CD4-positive, alpha-beta T cell (primary cell): ENCODE results near the gene KCNB1. TPM values are rescaled to one million over a fixed set of nuclear protein-coding genes. Genes with fewer than 3 reads are reported as not detected.

Experiments
- ATAC-seq: fragments of 200-7000 bp; cut with Tn5 transposase; one replicate; pipeline ENCODE4 v1.10.0; 2022; ENCODE audit warnings: mild to moderate bottlenecking; ENCODE audit not compliant: poor library complexity
- CTCF ChIA-PET: fragments of 350-600 bp; sonication (Branson Sonifier 250); formaldehyde crosslinking; loops from one replicate; lab custom pipeline; 2021; ENCODE audit warnings: antibody characterized with exemption, inconsistent platforms; lab: Charles Lee
- POLR2A ChIA-PET: fragments of 350-600 bp; sonication (Branson Sonifier 250); formaldehyde crosslinking; loops from one replicate; lab custom pipeline; 2021; ENCODE audit warnings: antibody characterized with exemption, inconsistent platforms; lab: Charles Lee
- DNase-seq, 14 experiments: peaks; one replicate each; pipeline ENCODE4 v3.0.0-alpha.2; 2013 to 2020; ENCODE audit warnings: mixed read lengths in 2 of 14
- H3K27ac ChIP-seq, 2 donors: one replicate each; pipeline versions ENCODE4 v1.5.1 to v1.7.0; 2013; ENCODE audit warnings: low read length in 2 of 2, low read depth in 1 of 2, mild to moderate bottlenecking in 1 of 2
- H3K27me3 ChIP-seq, 2 experiments: 1 replicate in 1 of 2; 2 replicates in 1 of 2; pipeline versions ENCODE4 v1.6.1 to v1.7.0; 2013; ENCODE audit warnings: low read length in 2 of 2, control low read depth in 1 of 2, mild to moderate bottlenecking in 1 of 2, moderate library complexity in 1 of 2; ENCODE audit not compliant: insufficient read depth in 2 of 2, control insufficient read depth in 1 of 2
- H3K36me3 ChIP-seq: one replicate; pipeline ENCODE4 v1.6.1; 2013; ENCODE audit warnings: low read length, control low read depth; ENCODE audit not compliant: insufficient read depth
- H3K4me1 ChIP-seq: one replicate; pipeline ENCODE4 v1.6.1; 2013; ENCODE audit warnings: low read length, control low read depth; ENCODE audit not compliant: insufficient read depth
- H3K4me3 ChIP-seq: one replicate; pipeline ENCODE4 v1.5.1; 2013; ENCODE audit warnings: mild to moderate bottlenecking, low read length, moderate library complexity
- H3K9me3 ChIP-seq, 2 experiments: 1 replicate in 1 of 2; 2 replicates in 1 of 2; pipeline versions ENCODE4 v1.6.1 to v1.7.0; 2013; ENCODE audit warnings: low read length in 2 of 2, mild to moderate bottlenecking in 2 of 2, control low read depth in 1 of 2, moderate library complexity in 1 of 2; ENCODE audit not compliant: control insufficient read depth in 1 of 2, insufficient read depth in 1 of 2
- H3K27ac Mint-ChIP-seq: one replicate; pipeline ENCODE4 v1.8.0; 2020; ENCODE audit warnings: mixed read lengths
- H3K27me3 Mint-ChIP-seq: one replicate; pipeline ENCODE4 v1.8.0; 2021; ENCODE audit warnings: mixed read lengths
- H3K36me3 Mint-ChIP-seq: one replicate; pipeline ENCODE4 v1.8.0; 2021; ENCODE audit warnings: low read depth, mixed read lengths
- H3K4me1 Mint-ChIP-seq: one replicate; pipeline ENCODE4 v1.8.0; 2021; ENCODE audit warnings: low read depth, mixed read lengths
- H3K4me3 Mint-ChIP-seq: one replicate; pipeline ENCODE4 v1.8.0; 2020; ENCODE audit warnings: mild to moderate bottlenecking, mixed read lengths
- H3K9me3 Mint-ChIP-seq: one replicate; pipeline ENCODE4 v1.8.0; 2020; ENCODE audit warnings: mixed read lengths
- CTCF ChIP-seq: fragments of 200-600 bp; IDR thresholded peaks from one replicate; pipeline ENCODE4 v1.8.0; 2022; ENCODE audit warnings: antibody characterized with exemption, mild to moderate bottlenecking
- intact Hi-C, 2 experiments: fragments of 100-400 bp; cut with DNase I in 1 of 2; cut with micrococcal nuclease in 1 of 2; formaldehyde crosslinking; loops; one replicate each; pipeline versions ENCODE4 v1.15.1 to v1.9.0; 2023 to 2025; cut with DNase I, micrococcal nuclease
- total RNA-seq, 174 experiments: library from RNA in 2 of 174; stranded (reverse) in 2 of 174; gene quantifications; one replicate each; pipeline ENCODE4 v1.2.3 and lab custom pipeline; 2021 to 2026

KCNB1 gene
- total RNA-seq, 2 experiments from 2014 or later, result 0.06 to 0.08 TPM

GRCh38 chr20:49360242-49360968 is 122.1 kb downstream of the KCNB1 start:
- ChIA-PET CTCF (no interaction called here), POLR2A (no interaction called here)
- Histone ChIP-seq H3K9me3 (no peaks in the 10 kb centered on the region), H3K36me3 (no peaks in the 10 kb centered on the region), H3K4me3 (no peak overlapping the region), H3K27ac (no peak overlapping the region), H3K27me3 (peaks cover 0 to 5% of the 10 kb centered on the region in 2 experiments), H3K4me1 (no peaks in the 10 kb centered on the region)
- H3K27ac Mint-ChIP-seq, result no peak overlapping the region
- intact Hi-C loops, result no loop called here
- ATAC-seq (no peak), DNase-seq (no peak)
- H3K4me1 Mint-ChIP-seq, result no peaks in the 10 kb centered on the region
- TF ChIP-seq CTCF, result no peak
- H3K9me3 Mint-ChIP-seq, result no peaks in the 10 kb centered on the region
- no peaks in the 10 kb centered on the region for H3K36me3 Mint-ChIP-seq
- H3K27me3 Mint-ChIP-seq, result peaks cover 16% of the 10 kb centered on the region
- H3K4me3 Mint-ChIP-seq, result no peak overlapping the region

GRCh38 chr20:49356676-49357075 is 125.8 kb downstream of the KCNB1 start:
- Histone ChIP-seq H3K27me3 (peaks cover 0 to 5% of the 10 kb centered on the region in 2 experiments), H3K4me1 (no peaks in the 10 kb centered on the region), H3K4me3 (no peak overlapping the region), H3K9me3 (no peaks in the 10 kb centered on the region), H3K36me3 (no peaks in the 10 kb centered on the region), H3K27ac (no peak overlapping the region)
- Mint-ChIP-seq H3K4me3 (no peak overlapping the region), H3K9me3 (no peaks in the 10 kb centered on the region), H3K36me3 (no peaks in the 10 kb centered on the region), H3K27ac (no peak overlapping the region), H3K4me1 (no peaks in the 10 kb centered on the region), H3K27me3 (peaks cover 24% of the 10 kb centered on the region)
- intact Hi-C loops, result no loop called here
- ChIA-PET POLR2A (no interaction called here), CTCF (no interaction called here)
- TF ChIP-seq CTCF, result no peak
- no peak for DNase-seq
- no peak for ATAC-seq

GRCh38 chr20:49354673-49355072 is 127.8 kb downstream of the KCNB1 start:
- POLR2A ChIA-PET, result no interaction called here
- ATAC-seq (no peak), DNase-seq (no peak)
- Mint-ChIP-seq H3K4me1 (no peaks in the 10 kb centered on the region), H3K27me3 (peaks cover 16% of the 10 kb centered on the region), H3K4me3 (no peak overlapping the region), H3K9me3 (no peaks in the 10 kb centered on the region), H3K36me3 (no peaks in the 10 kb centered on the region), H3K27ac (no peak overlapping the region)
- Histone ChIP-seq H3K27me3 (peaks cover 4% of the 10 kb centered on the region in 2 experiments), H3K4me3 (no peak overlapping the region), H3K27ac (no peak overlapping the region), H3K36me3 (no peaks in the 10 kb centered on the region), H3K9me3 (no peaks in the 10 kb centered on the region), H3K4me1 (no peaks in the 10 kb centered on the region)
- TF ChIP-seq CTCF, result no peak
- CTCF ChIA-PET, result no interaction called here
- intact Hi-C loops, result no loop called here
